ENCODE results near the gene MYH6.

- TF ChIP-seq CTCF (IDR thresholded peaks at IDR 0.05) (no peak), POLR2A (IDR thresholded peaks at IDR 0.05) (no peak)
Measured at GRCh38 chr14:23449314-23449713, 41.2 kb upstream of the MYH6 start.

Data from lower leg skin (tissue), 3 donors.